B cell (primary cell): Measurements from ENCODE around the gene LIMS2. TPM values are rescaled to one million over a fixed set of nuclear protein-coding genes. Genes with fewer than 3 reads are reported as not detected.

Experiments
- ATAC-seq: fragments of 200-7000 bp; cut with Tn5 transposase; one replicate; pipeline ENCODE4 v1.10.0; 2021; ENCODE audit warnings: low read depth, mild to moderate bottlenecking, moderate number of reproducible peaks, moderate library complexity
- CTCF ChIA-PET: fragments of 350-600 bp; sonication (Branson Sonifier 250); formaldehyde crosslinking; loops from one replicate; lab custom pipeline; 2021; ENCODE audit warnings: antibody characterized with exemption, inconsistent platforms; lab: Charles Lee
- POLR2A ChIA-PET: fragments of 350-600 bp; sonication (Branson Sonifier 250); formaldehyde crosslinking; loops from one replicate; lab custom pipeline; 2021; ENCODE audit warnings: antibody characterized with exemption; lab: Charles Lee
- DNase-seq: peaks from one replicate; pipeline ENCODE4 v3.0.0; 2013
- H2AFZ ChIP-seq: 2 replicates; pipeline ENCODE4 v1.6.1; 2012; ENCODE audit warnings: mild to moderate bottlenecking, low read depth, low read length; ENCODE audit not compliant: insufficient read depth, poor library complexity, severe bottlenecking
- H3K27ac ChIP-seq, 2 donors: 1 replicate in 1 of 2; 2 replicates in 1 of 2; pipeline ENCODE4 v1.5.1; 2012 to 2013; ENCODE audit warnings: low read length in 2 of 2, mild to moderate bottlenecking in 2 of 2, moderate library complexity in 1 of 2
- H3K27me3 ChIP-seq, 4 experiments: fragments of 200-600 bp in 1 of 4; sonication (generic) in 1 of 4; replicated peaks in 1 of 4; 1 replicate in 2 of 4; 2 replicates in 2 of 4; pipeline versions ENCODE4 v1.6.1 to v1.7.0; 2013 to 2016; ENCODE audit warnings: low read length in 3 of 4, mild to moderate bottlenecking in 2 of 4, mixed read lengths in 1 of 4, moderate library complexity in 1 of 4; ENCODE audit not compliant: insufficient read depth in 4 of 4, control insufficient read depth in 3 of 4; ENCODE audit errors: control extremely low read depth in 1 of 4
- H3K36me3 ChIP-seq, 2 experiments: replicated peaks in 1 of 2; 1 replicate in 1 of 2; 2 replicates in 1 of 2; pipeline versions ENCODE4 v1.6.1 to v1.7.1; 2013; ENCODE audit warnings: low read length in 1 of 2; ENCODE audit not compliant: insufficient read depth in 2 of 2, control insufficient read depth in 1 of 2; ENCODE audit errors: control extremely low read depth in 1 of 2, extremely low read depth in 1 of 2
- H3K4me1 ChIP-seq, 2 donors: fragments of 200-600 bp in 1 of 2; sonication (generic) in 1 of 2; 1 replicate in 1 of 2; 2 replicates in 1 of 2; pipeline versions ENCODE4 v1.5.1 to v1.6.1; 2013 to 2017; ENCODE audit warnings: low read length in 2 of 2; ENCODE audit not compliant: control insufficient read depth in 2 of 2, insufficient read depth in 2 of 2
- H3K4me2 ChIP-seq: replicated peaks from 2 replicates; pipeline ENCODE3; 2012; ENCODE audit warnings: mild to moderate bottlenecking, low read depth, low read length; ENCODE audit not compliant: poor library complexity, severe bottlenecking
- H3K4me3 ChIP-seq, 5 experiments: fragments of 200-600 bp in 1 of 5; sonication (generic) in 1 of 5; 1 replicate in 3 of 5; 2 replicates in 2 of 5; pipeline versions ENCODE4 v1.5.1 to v1.7.0; 2011 to 2016; ENCODE audit warnings: low read length in 4 of 5, mild to moderate bottlenecking in 4 of 5, low read depth in 2 of 5, control low read depth in 1 of 5, moderate library complexity in 1 of 5; ENCODE audit not compliant: insufficient read depth in 1 of 5; ENCODE audit errors: control extremely low read depth in 1 of 5, extremely low read depth in 1 of 5
- H3K79me2 ChIP-seq: fragments of 200-600 bp; sonication (generic); one replicate; pipeline ENCODE4 v1.6.0; 2016; ENCODE audit warnings: low read length; ENCODE audit not compliant: control insufficient read depth, insufficient read depth
- H3K9ac ChIP-seq: fragments of 200-600 bp; sonication (generic); 2 replicates; pipeline ENCODE4 v1.6.1; 2017; ENCODE audit warnings: mild to moderate bottlenecking, low read length, moderate library complexity
- H3K9me3 ChIP-seq, 3 donors: one replicate each; pipeline versions ENCODE4 v1.6.1 to v1.7.1; 2013; ENCODE audit warnings: low read length in 2 of 3; ENCODE audit not compliant: control insufficient read depth in 2 of 3, insufficient read depth in 1 of 3; ENCODE audit errors: control extremely low read depth in 1 of 3
- H4K20me1 ChIP-seq: 2 replicates; pipeline ENCODE4 v1.6.0; 2012; ENCODE audit warnings: mild to moderate bottlenecking, low read length; ENCODE audit not compliant: insufficient read depth, control insufficient read depth, poor library complexity, severe bottlenecking
- H3K27ac Mint-ChIP-seq: one replicate; pipeline ENCODE4 v1.8.0; 2021; ENCODE audit warnings: mixed read lengths
- H3K27me3 Mint-ChIP-seq: one replicate; pipeline ENCODE4 v1.8.0; 2021; ENCODE audit warnings: mixed read lengths
- H3K4me1 Mint-ChIP-seq: one replicate; pipeline ENCODE4 v1.8.0; 2021; ENCODE audit warnings: mixed read lengths
- H3K4me3 Mint-ChIP-seq: one replicate; pipeline ENCODE4 v1.8.0; 2021; ENCODE audit warnings: mixed read lengths
- H3K9me3 Mint-ChIP-seq: one replicate; pipeline ENCODE4 v1.8.0; 2022; ENCODE audit warnings: mixed read lengths; ENCODE audit not compliant: insufficient read depth
- EZH2 ChIP-seq: IDR thresholded peaks from 2 replicates; pipeline ENCODE4 v1.6.1; 2012; ENCODE audit warnings: borderline replicate concordance, low read depth, mild to moderate bottlenecking, moderate library complexity, low read length; ENCODE audit not compliant: insufficient read depth, poor library complexity, severe bottlenecking
- WGBS: methylation state at CpG from one replicate; pipeline ENCODE4 v1.1.5; 2013; ENCODE audit warnings: missing lambda C conversion rate; ENCODE audit not compliant: insufficient coverage; 5-methylcytosine and 5-hydroxymethylcytosine counted together
- intact Hi-C: fragments of 100-400 bp; cut with micrococcal nuclease; formaldehyde crosslinking; loops from one replicate; pipeline ENCODE4 v1.10.0; 2022
- polyA plus RNA-seq: library from polyadenylated mRNA; depleted of rRNA; stranded (reverse); fragments of >200 nt; gene quantifications from 2 replicates; pipeline ENCODE4 v1.2.3, GENCODE V29; 2012
- total RNA-seq, 2 donors: library from RNA; stranded (reverse); fragments of 120-200 nt in 1 of 2; gene quantifications; 1 replicate in 1 of 2; 2 replicates in 1 of 2; pipeline versions ENCODE4 v1.2.3 to v1.2.4, GENCODE V29; 2013 to 2022
- TF ChIP-seq, protein P1 (sequence below): fragments of 200-600 bp; IDR thresholded peaks from one replicate; pipeline ENCODE4 v1.8.0; 2022; ENCODE audit warnings: antibody characterized with exemption, mild to moderate bottlenecking

LIMS2 gene
- total and polyA plus RNA-seq, 2 donors (not counting 1 experiment from before 2014, with no cell fraction given): 6.7 to 32.2 TPM

DNA sequence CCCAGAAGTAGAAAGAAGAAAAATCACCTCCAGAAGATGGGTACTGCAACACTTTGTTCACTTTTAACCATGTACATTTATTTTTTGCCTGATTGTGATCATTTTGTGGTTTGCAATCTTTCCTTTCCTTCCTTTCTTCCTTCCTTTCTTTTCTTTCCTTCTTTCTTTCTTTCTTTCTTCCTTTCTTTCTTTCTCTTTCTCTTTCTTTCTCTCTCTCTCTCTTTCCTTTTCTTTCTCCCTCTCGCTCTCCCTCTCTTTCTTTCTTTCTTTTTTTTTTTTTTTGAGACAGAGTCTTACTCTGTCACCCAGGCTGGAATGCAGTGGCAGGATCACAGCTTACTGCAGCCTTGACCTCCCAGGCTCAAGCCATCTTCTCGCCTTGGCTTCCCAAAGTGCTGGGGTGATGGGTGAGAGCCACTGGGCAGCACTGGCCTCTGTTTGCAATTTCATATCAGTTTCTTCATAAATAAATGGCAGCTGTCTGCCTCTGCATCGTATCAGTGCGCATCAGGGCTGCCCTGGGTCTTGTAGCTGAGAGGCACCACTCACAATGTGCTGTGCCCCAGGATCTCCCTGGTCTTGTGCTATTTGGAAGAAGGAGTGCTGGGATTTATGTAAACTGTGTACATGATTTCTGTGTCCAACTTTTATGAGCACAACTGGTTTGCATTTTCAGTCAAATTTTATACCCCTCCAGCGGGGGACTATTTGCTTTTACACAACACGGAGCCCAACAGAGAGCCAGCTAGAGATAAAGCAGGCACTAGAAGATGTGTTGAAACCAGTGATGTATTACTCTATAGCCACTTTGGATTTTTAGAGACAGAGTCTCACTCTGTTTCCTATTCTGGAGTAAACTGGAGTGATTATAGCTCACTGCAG is 6.9 kb upstream of the LIMS2 start:
- Histone ChIP-seq H2AFZ (no peak overlapping the region), H3K36me3 (no peaks in the 10 kb centered on the region), H4K20me1 (no peaks in the 10 kb centered on the region), H3K9ac (no peak overlapping the region), H3K4me3 (no peak overlapping the region), H3K9me3 (no peaks in the 10 kb centered on the region), H3K27me3 (peaks cover 0 to 5% (median 0%) of the 10 kb centered on the region in 4 experiments), H3K4me1 (peaks cover 0 to 13% of the 10 kb centered on the region in 2 donors), H3K4me2 (no peak overlapping the region), H3K27ac (no peak overlapping the region), H3K79me2 (no peaks in the 10 kb centered on the region)
- Mint-ChIP-seq H3K9me3 (no peaks in the 10 kb centered on the region), H3K4me1 (peaks cover 8% of the 10 kb centered on the region), H3K27ac (no peak overlapping the region), H3K4me3 (no peak overlapping the region), H3K27me3 (peaks cover 9% of the 10 kb centered on the region)
- POLR2A ChIA-PET: no interaction called here
- CTCF ChIA-PET: no interaction called here
- no peak for DNase-seq
- TF ChIP-seq, protein P1, sequence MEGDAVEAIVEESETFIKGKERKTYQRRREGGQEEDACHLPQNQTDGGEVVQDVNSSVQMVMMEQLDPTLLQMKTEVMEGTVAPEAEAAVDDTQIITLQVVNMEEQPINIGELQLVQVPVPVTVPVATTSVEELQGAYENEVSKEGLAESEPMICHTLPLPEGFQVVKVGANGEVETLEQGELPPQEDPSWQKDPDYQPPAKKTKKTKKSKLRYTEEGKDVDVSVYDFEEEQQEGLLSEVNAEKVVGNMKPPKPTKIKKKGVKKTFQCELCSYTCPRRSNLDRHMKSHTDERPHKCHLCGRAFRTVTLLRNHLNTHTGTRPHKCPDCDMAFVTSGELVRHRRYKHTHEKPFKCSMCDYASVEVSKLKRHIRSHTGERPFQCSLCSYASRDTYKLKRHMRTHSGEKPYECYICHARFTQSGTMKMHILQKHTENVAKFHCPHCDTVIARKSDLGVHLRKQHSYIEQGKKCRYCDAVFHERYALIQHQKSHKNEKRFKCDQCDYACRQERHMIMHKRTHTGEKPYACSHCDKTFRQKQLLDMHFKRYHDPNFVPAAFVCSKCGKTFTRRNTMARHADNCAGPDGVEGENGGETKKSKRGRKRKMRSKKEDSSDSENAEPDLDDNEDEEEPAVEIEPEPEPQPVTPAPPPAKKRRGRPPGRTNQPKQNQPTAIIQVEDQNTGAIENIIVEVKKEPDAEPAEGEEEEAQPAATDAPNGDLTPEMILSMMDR: no peak
- no peak for TF ChIP-seq EZH2
- intact Hi-C loops: no loop called here
- WGBS: 87% methylated on average over 4 of the region's 6 CpGs
- ATAC-seq: no peak

DNA sequence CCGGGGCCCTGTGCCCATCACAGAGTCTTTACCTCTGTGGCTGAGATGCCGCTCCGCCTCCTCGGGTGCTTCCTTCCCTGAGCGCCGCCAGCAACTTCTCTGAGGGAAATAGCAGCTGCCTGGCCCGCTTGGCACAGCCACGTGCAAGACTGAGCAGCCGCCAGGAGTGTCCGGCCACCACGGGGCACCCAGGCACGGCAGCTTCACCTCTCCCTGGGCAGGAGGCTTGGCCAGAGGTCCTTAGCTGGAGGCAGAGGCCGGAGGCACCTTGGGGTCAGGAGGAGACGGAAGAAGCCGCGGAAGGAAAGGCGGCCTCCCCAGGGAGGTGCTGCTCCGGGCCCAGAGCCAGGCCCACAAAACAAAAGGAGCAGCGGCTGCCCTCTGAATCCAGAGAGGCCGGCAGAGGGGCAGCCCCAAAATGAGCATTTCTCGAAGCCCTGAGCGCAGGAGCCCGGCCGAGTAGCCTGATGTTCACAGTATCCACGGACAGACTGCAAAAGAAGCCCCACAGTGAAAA is 6.0 kb upstream of the LIMS2 start:
- Mint-ChIP-seq H3K27me3 (peaks cover 12% of the 10 kb centered on the region), H3K27ac (no peak overlapping the region), H3K9me3 (no peaks in the 10 kb centered on the region), H3K4me3 (peak overlapping the region; percentile 48), H3K4me1 (peaks cover 8% of the 10 kb centered on the region)
- ATAC-seq (no peak), DNase-seq (no peak)
- H4K20me1 ChIP-seq: no peaks in the 10 kb centered on the region
- peak overlapping the region; percentile 49 for H2AFZ ChIP-seq
- peaks cover 0 to 7% (median 3%) of the 10 kb centered on the region in 4 experiments for H3K27me3 ChIP-seq
- peak overlapping the region; percentile 70 for H3K4me2 ChIP-seq
- ChIA-PET POLR2A (no interaction called here), CTCF (interaction anchor here (0.8 to 2.1 kb wide), 2 partner anchors 90 to 360 kb away, joined by 3 to 5 read pairs; no protein-coding TSS in a partner anchor)
- peak overlapping the region in 2 of 5 experiments; percentile 25 to 33 for H3K4me3 ChIP-seq
- no peak overlapping the region for H3K27ac ChIP-seq
- WGBS: 40% methylated on average over 24 of the region's 25 CpGs
- no peaks in the 10 kb centered on the region for H3K9me3 ChIP-seq
- peaks cover 0 to 13% of the 10 kb centered on the region in 2 donors for H3K4me1 ChIP-seq
- TF ChIP-seq EZH2: no peak
- TF ChIP-seq, protein P1: no peak
- intact Hi-C loops: no loop called here
- H3K79me2 ChIP-seq: no peaks in the 10 kb centered on the region
- H3K36me3 ChIP-seq: no peaks in the 10 kb centered on the region
- H3K9ac ChIP-seq: no peak overlapping the region
